HepG2 (cell line): Measurements from ENCODE around the gene CTSW. TPM values are rescaled to one million over a fixed set of nuclear protein-coding genes. Genes with fewer than 3 reads are reported as not detected.
A peak's percentile ranks its signal among the peaks of the same experiment; 100 is the strongest.

ENCODE experiments used
- BHLHE40 ChIP-seq: IDR thresholded peaks from 2 replicates; pipeline ENCODE4 v1.6.1; 2011; ENCODE audit warnings: low read length, improper control_type of control experiment
- FLYWCH1 ChIP-seq: sonication (generic); formaldehyde crosslinking; IDR thresholded peaks from 2 replicates; pipeline ENCODE4 v1.8.1; 2023; ENCODE audit warnings: mild to moderate bottlenecking, missing genetic modification reagents
- FOXC1 ChIP-seq: sonication (generic); formaldehyde crosslinking; IDR thresholded peaks from 2 replicates; pipeline ENCODE4 v1.8.0; 2022; ENCODE audit warnings: mild to moderate bottlenecking, missing genetic modification reagents, borderline replicate concordance
- KLF16 ChIP-seq, 2 experiments: sonication (generic) in 1 of 2; formaldehyde crosslinking in 1 of 2; IDR thresholded peaks; 2 replicates each; pipeline versions ENCODE4 v1.6.1 to v1.8.0; 2016 to 2023; ENCODE audit warnings: missing genetic modification reagents in 2 of 2, missing compliant biosample characterization in 1 of 2
- MEIS2 ChIP-seq: sonication (generic); formaldehyde crosslinking; IDR thresholded peaks from 2 replicates; pipeline ENCODE4 v1.9.0; 2021; ENCODE audit warnings: mild to moderate bottlenecking, missing genetic modification reagents
- NCOA5 ChIP-seq: sonication (generic); formaldehyde crosslinking; IDR thresholded peaks from 2 replicates; pipeline ENCODE4 v1.4.0; 2020; ENCODE audit warnings: missing genetic modification reagents
- NFRKB ChIP-seq: fragments of 450-650 bp; IDR thresholded peaks from 2 replicates; pipeline ENCODE4 v1.6.1; 2017
- NFYB ChIP-seq: sonication (generic); formaldehyde crosslinking; IDR thresholded peaks from 2 replicates; pipeline ENCODE4 v1.4.0; 2020; ENCODE audit warnings: missing genetic modification reagents
- PPARG ChIP-seq: conservative IDR thresholded peaks from 2 replicates; pipeline ENCODE4 v1.6.1; 2016; ENCODE audit warnings: missing biosample characterization, missing genetic modification reagents
- PRDM10 ChIP-seq: sonication (generic); formaldehyde crosslinking; IDR thresholded peaks from 2 replicates; pipeline ENCODE4 v1.4.0; 2020; ENCODE audit warnings: low read depth, missing genetic modification reagents
- SIN3A ChIP-seq: IDR thresholded peaks from 2 replicates; pipeline ENCODE4 v1.6.1; 2011; ENCODE audit warnings: low read depth, mild to moderate bottlenecking, control low read depth, low read length, borderline replicate concordance
- ZBTB21 ChIP-seq: sonication (generic); formaldehyde crosslinking; IDR thresholded peaks from 2 replicates; pipeline ENCODE4 v1.4.0; 2020; ENCODE audit warnings: missing genetic modification reagents
- ZBTB25 ChIP-seq: IDR thresholded peaks from 2 replicates; pipeline ENCODE4 v1.6.1; 2018; ENCODE audit warnings: missing genetic modification reagents
- ZBTB7B ChIP-seq: sonication (generic); formaldehyde crosslinking; IDR thresholded peaks from 2 replicates; pipeline ENCODE4 v1.4.0; 2020; ENCODE audit warnings: missing genetic modification reagents
- ZFY ChIP-seq: sonication (generic); formaldehyde crosslinking; IDR thresholded peaks from 2 replicates; pipeline ENCODE4 v1.4.0; 2020; ENCODE audit warnings: missing genetic modification reagents
- ZNF235 ChIP-seq: sonication (generic); formaldehyde crosslinking; IDR thresholded peaks from 2 replicates; pipeline ENCODE4 v1.8.1; 2023; ENCODE audit warnings: mild to moderate bottlenecking, missing genetic modification reagents, borderline replicate concordance
- ZNF530 ChIP-seq: sonication (generic); formaldehyde crosslinking; IDR thresholded peaks from 2 replicates; pipeline ENCODE4 v1.5.0; 2020; ENCODE audit warnings: low read depth, mild to moderate bottlenecking, missing genetic modification reagents
- ZNF646 ChIP-seq: sonication (generic); formaldehyde crosslinking; IDR thresholded peaks from 2 replicates; pipeline ENCODE4 v1.9.0; 2021; ENCODE audit warnings: mild to moderate bottlenecking, missing genetic modification reagents
- ZNF879 ChIP-seq: sonication (generic); formaldehyde crosslinking; IDR thresholded peaks from 2 replicates; pipeline ENCODE4 v1.8.1; 2023; ENCODE audit warnings: missing genetic modification reagents
- polyA plus RNA-seq, 8 experiments: library from polyadenylated mRNA; depleted of rRNA in 3 of 8; stranded (reverse) in 7 of 8; unstranded in 1 of 8; fragments of >200 nt; fragmentation: Illumina TruSeq in 4 of 8; extraction: Trizol in 4 of 8; gene quantifications; 2 replicates each; pipeline versions ENCODE4 v1.2.1 to v1.2.3, GENCODE V29; 2011 to 2016; ENCODE audit warnings: low read depth in 4 of 8, missing spikeins in 1 of 8, mixed read lengths in 1 of 8; ENCODE audit not compliant: insufficient read depth in 1 of 8
- total RNA-seq, 5 experiments: library from RNA; depleted of rRNA; stranded (reverse); fragments of >200 nt; fragmentation: Illumina TruSeq; extraction: Trizol; gene quantifications; 2 replicates each; pipeline ENCODE4 v1.2.3, GENCODE V29; 2016; ENCODE audit warnings: low read depth in 1 of 5

Gene CTSW
- total and polyA plus RNA-seq, 2 of the 13 experiments (the other 11 are each of a cell fraction or from before 2014, with no cell fraction given), result 0.09 TPM; not detected in 1

- peak; percentile 95 for TF ChIP-seq PRDM10 (CRISPR knock-in tag)
- TF ChIP-seq ZNF646, result no peak
- peak; percentile 94; the same call in 1 of the 2 replicates for TF ChIP-seq ZBTB25
- peak; percentile 61; the same call in 1 of the 2 replicates for TF ChIP-seq ZNF235 (CRISPR knock-in tag)
- TF ChIP-seq ZFY (CRISPR knock-in tag), result peak; percentile 72
- TF ChIP-seq ZBTB21 (CRISPR knock-in tag), result no peak
- no peak for TF ChIP-seq NCOA5 (CRISPR knock-in tag)
- TF ChIP-seq NFRKB, result no peak
- peak in 1 of 2 experiments; percentile 92; a peak in 2 of 4 replicates for TF ChIP-seq KLF16 (CRISPR knock-in tag; IDR thresholded peaks at IDR 0.05)
- no peak for TF ChIP-seq FLYWCH1
- TF ChIP-seq BHLHE40, result peak; percentile 47; the same call in 1 of the 2 replicates
- no peak for TF ChIP-seq ZNF879
- TF ChIP-seq FOXC1 (CRISPR knock-in tag), result no peak
- TF ChIP-seq SIN3A, result peak; percentile 79; the same call in 1 of the 2 replicates
- no peak for TF ChIP-seq ZNF530
- TF ChIP-seq PPARG (CRISPR knock-in tag), result peak; percentile 45; the same call in 1 of the 2 replicates
- peak; percentile 71; the same call in 1 of the 2 replicates for TF ChIP-seq MEIS2
- peak; percentile 14; the same call in 1 of the 2 replicates for TF ChIP-seq NFYB (CRISPR knock-in tag)
- TF ChIP-seq ZBTB7B, result peak; percentile 87
Observed at GRCh38 chr11:65919141-65919572, 39.5 kb downstream of the CTSW start, which contains the start of gene DRAP1 (continued).
